Hematopoietic multipotent progenitor cell treated with erythropoietin and hydrocortisone succinate and interleukin-3 and kit ligand, for 4 days (in vitro differentiated cells): ENCODE data around the gene PDZD7.
"Not testable (repeated sequence)": the region's sequence is repeated elsewhere in the genome, so short reads cannot be mapped to it uniquely, and the experiment has no call there.

Source experiments
- DNase-seq: peaks from one replicate; pipeline ENCODE4 v3.0.0-alpha.2; 2015

Gene PDZD7

GRCh38 chr10:100981178-100981772, 49.7 kb downstream of the PDZD7 start:
- no peak for DNase-seq

GRCh38 chr10:100980711-100981110, 50.2 kb downstream of the PDZD7 start:
- DNase-seq = no peak

GRCh38 chr10:100980311-100980710, 50.6 kb downstream of the PDZD7 start:
- no peak for DNase-seq

GRCh38 chr10:100979791-100980272, 51.1 kb downstream of the PDZD7 start:
- DNase-seq = no peak

GRCh38 chr10:100978901-100979195, 52.1 kb downstream of the PDZD7 start:
- DNase-seq = no peak

- DNase-seq = no peak
These were observed 52.6 kb downstream of the PDZD7 start for GRCh38 chr10:100978121-100978900.

- DNase-seq = no peak
These were observed 53.5 kb downstream of the PDZD7 start for GRCh38 chr10:100977436-100977835.

GRCh38 chr10:100976906-100977305, 54.0 kb downstream of the PDZD7 start:
- DNase-seq = no peak

- DNase-seq = not testable (repeated sequence)
These were observed 55.5 kb downstream of the PDZD7 start for GRCh38 chr10:100975397-100975796.

GRCh38 chr10:100972904-100973535, 57.9 kb downstream of the PDZD7 start:
- no peak for DNase-seq

- DNase-seq = no peak
These were observed 58.6 kb downstream of the PDZD7 start for GRCh38 chr10:100972115-100972903.

GRCh38 chr10:100970914-100971811, 59.8 kb downstream of the PDZD7 start:
- no peak for DNase-seq

- DNase-seq = peak; percentile 41
These were observed 60.6 kb downstream of the PDZD7 start for GRCh38 chr10:100970076-100970913.

- DNase-seq = peak; percentile 74
These were observed 61.5 kb downstream of the PDZD7 start, which contains the start of gene SEMA4G for GRCh38 chr10:100969187-100970075. Gene SEMA4G, plus strand, starts transcription at chr10:100969504. Its CDS starts 3,409 bp downstream, at chr10:100972913.

- no peak for DNase-seq
These were observed 62.1 kb downstream of the PDZD7 start for GRCh38 chr10:100968863-100969186.

- no peak for DNase-seq
These were observed 62.7 kb downstream of the PDZD7 start for GRCh38 chr10:100968062-100968736.

GRCh38 chr10:100967332-100967731, 63.6 kb downstream of the PDZD7 start:
- DNase-seq = peak; percentile 51

- DNase-seq = no peak
These were observed 64.0 kb downstream of the PDZD7 start for GRCh38 chr10:100966887-100967286.

GRCh38 chr10:100965820-100966219, 65.1 kb downstream of the PDZD7 start:
- no peak for DNase-seq

GRCh38 chr10:100963826-100964225, 67.1 kb downstream of the PDZD7 start:
- DNase-seq = no peak
